Measurements from ENCODE around the gene TIRAP. TPM values are rescaled to one million over a fixed set of nuclear protein-coding genes. Genes with fewer than 3 reads are reported as not detected.

The TIRAP gene
- total RNA-seq, 5 donors from 2014 or later (not counting 1 experiment from before 2014, with no cell fraction given), result 11.3 to 23.4 (median 21.9) TPM

- H3K9me3 Mint-ChIP-seq, result no peaks in the 10 kb centered on the region
- CTCF ChIA-PET, result interaction anchor here in 1 of 2 donors (0.6 kb wide), 1 partner anchor 14 kb away, joined by 3 read pairs; no protein-coding TSS in a partner anchor
- Histone ChIP-seq H3K4me3 (ENCODE audit: control insufficient read depth in 1 of 2, extremely low read depth in 1 of 2, low read length in 1 of 2) (no peak overlapping the region), H3K27ac (ENCODE audit: low read length) (no peak overlapping the region), H3K36me3 (ENCODE audit: control insufficient read depth in 2 of 2, extremely low read depth in 1 of 2, insufficient read depth in 1 of 2, low read length in 1 of 2) (peaks cover 5 to 48% of the 10 kb centered on the region in 2 donors), H3K27me3 (replicated peaks in 1 of 2; ENCODE audit: control insufficient read depth in 2 of 2, extremely low read depth in 1 of 2, insufficient read depth in 2 of 2, low read length in 1 of 2) (no peaks in the 10 kb centered on the region), H3K9me3 (no peaks in the 10 kb centered on the region), H3K4me1 (ENCODE audit: control insufficient read depth in 1 of 2, extremely low read depth in 1 of 2, insufficient read depth in 2 of 2, low read length in 2 of 2) (no peaks in the 10 kb centered on the region)
- H3K36me3 Mint-ChIP-seq, result peaks cover 43% of the 10 kb centered on the region
- 97% methylated on average over 12 of the region's 12 CpGs for WGBS (ENCODE audit: insufficient coverage)
- H3K27ac Mint-ChIP-seq, result peak overlapping the region in 1 of 2 donors; percentile 16
- no peaks in the 10 kb centered on the region for H3K27me3 Mint-ChIP-seq
- DNase-seq, result no peak
- POLR2A ChIA-PET, result interaction anchor here in 1 of 2 donors (0.5 to 0.6 kb wide), 2 partner anchors 8 to 368 kb away, joined by 3 read pairs; no protein-coding TSS in a partner anchor
- no peak overlapping the region for H3K4me3 Mint-ChIP-seq
- peaks cover 4 to 9% (median 6%) of the 10 kb centered on the region in 3 donors for H3K4me1 Mint-ChIP-seq
- ATAC-seq (replicated peaks in 1 of 4), result no peak
These were observed 8.0 kb downstream of the TIRAP start for GRCh38 chr11:126290887-126291286.

- DNase-seq (no peak), ATAC-seq (replicated peaks in 1 of 4) (no peak)
- Mint-ChIP-seq H3K4me1 (peaks cover 0 to 10% (median 5%) of the 10 kb centered on the region in 3 donors), H3K36me3 (peaks cover 48% of the 10 kb centered on the region), H3K4me3 (no peak overlapping the region), H3K27ac (no peak overlapping the region), H3K9me3 (no peaks in the 10 kb centered on the region), H3K27me3 (no peaks in the 10 kb centered on the region)
- Histone ChIP-seq H3K27me3 (replicated peaks in 1 of 2; ENCODE audit: control insufficient read depth in 2 of 2, extremely low read depth in 1 of 2, insufficient read depth in 2 of 2, low read length in 1 of 2) (no peaks in the 10 kb centered on the region), H3K4me1 (ENCODE audit: control insufficient read depth in 1 of 2, extremely low read depth in 1 of 2, insufficient read depth in 2 of 2, low read length in 2 of 2) (no peaks in the 10 kb centered on the region), H3K4me3 (ENCODE audit: control insufficient read depth in 1 of 2, extremely low read depth in 1 of 2, low read length in 1 of 2) (no peak overlapping the region), H3K36me3 (ENCODE audit: control insufficient read depth in 2 of 2, extremely low read depth in 1 of 2, insufficient read depth in 1 of 2, low read length in 1 of 2) (peaks cover 5 to 44% of the 10 kb centered on the region in 2 donors), H3K27ac (ENCODE audit: low read length) (no peak overlapping the region), H3K9me3 (no peaks in the 10 kb centered on the region)
- 74% methylated on average over 4 of the region's 5 CpGs for WGBS (ENCODE audit: insufficient coverage)
- POLR2A ChIA-PET, result no interaction called here
- CTCF ChIA-PET, result no interaction called here
These were observed 10.8 kb downstream of the TIRAP start for GRCh38 chr11:126293726-126294125.

- POLR2A ChIA-PET, result no interaction called here
These were observed 14.1 kb downstream of the TIRAP start for GRCh38 chr11:126297004-126297403.

GRCh38 chr11:126303623-126304456 lies 20.9 kb downstream of the TIRAP start, which contains the start of gene DCPS:
Gene DCPS, plus strand, starts transcription at chr11:126304060. Its CDS starts 21 bp downstream, at chr11:126304081.
- ChIA-PET CTCF (interaction anchor here (0.5 to 3.2 kb wide), 8 partner anchors 10 to 177 kb away, joined by 3 to 13 read pairs (median 3); partner anchors contain the start of genes FOXRED1 (in 1 of the 2), SRPRA (in 1 of the 2) and TIRAP (in 1 of the 2)), POLR2A (interaction anchor here in 1 of 2 donors (1.0 kb wide), 1 partner anchor 35 kb away, joined by 3 read pairs; the partner anchor contains the start of gene FOXRED1)
- Histone ChIP-seq H3K4me1 (ENCODE audit: control insufficient read depth in 1 of 2, extremely low read depth in 1 of 2, insufficient read depth in 2 of 2, low read length in 2 of 2) (peaks cover 12 to 37% of the 10 kb centered on the region in 2 experiments), H3K36me3 (ENCODE audit: control insufficient read depth in 2 of 2, extremely low read depth in 1 of 2, insufficient read depth in 1 of 2, low read length in 1 of 2) (peaks cover 3 to 16% of the 10 kb centered on the region in 2 donors), H3K27me3 (replicated peaks in 1 of 2; ENCODE audit: control insufficient read depth in 2 of 2, extremely low read depth in 1 of 2, insufficient read depth in 2 of 2, low read length in 1 of 2) (no peaks in the 10 kb centered on the region), H3K9me3 (no peaks in the 10 kb centered on the region), H3K27ac (ENCODE audit: low read length) (peak within 1 kb of the TSS; percentile 90), H3K4me3 (ENCODE audit: control insufficient read depth in 1 of 2, extremely low read depth in 1 of 2, low read length in 1 of 2) (peak within 1 kb of the TSS; percentile 87 to 96)
- Mint-ChIP-seq H3K4me1 (peaks cover 29 to 39% (median 29%) of the 10 kb centered on the region in 3 donors), H3K4me3 (peak within 1 kb of the TSS; percentile 85 to 98 (median 90)), H3K36me3 (peaks cover 17% of the 10 kb centered on the region), H3K27ac (peak within 1 kb of the TSS; percentile 89 to 97), H3K9me3 (no peaks in the 10 kb centered on the region), H3K27me3 (no peaks in the 10 kb centered on the region)
- WGBS (ENCODE audit: insufficient coverage), result 2% methylated on average over 46 of the region's 61 CpGs
- DNase-seq, result peak; percentile 71 to 91 (median 79)
- peak; percentile 98 to 99 (median 99) for ATAC-seq (replicated peaks in 1 of 4)

More at GRCh38 chr11:126297004-126297403, 14.1 kb downstream of the TIRAP start:
- H3K27me3 ChIP-seq (replicated peaks in 1 of 2; ENCODE audit: control insufficient read depth in 2 of 2, extremely low read depth in 1 of 2, insufficient read depth in 2 of 2, low read length in 1 of 2), result no peaks in the 10 kb centered on the region
- no peak overlapping the region for H3K27ac ChIP-seq (ENCODE audit: low read length)
- 53% methylated on average over 2 of the region's 2 CpGs for WGBS (ENCODE audit: insufficient coverage)
- peaks cover 3 to 20% of the 10 kb centered on the region in 2 donors for H3K36me3 ChIP-seq (ENCODE audit: control insufficient read depth in 2 of 2, extremely low read depth in 1 of 2, insufficient read depth in 1 of 2, low read length in 1 of 2)
- H3K4me3 Mint-ChIP-seq, result no peak overlapping the region
- no peak overlapping the region for H3K4me3 ChIP-seq (ENCODE audit: control insufficient read depth in 1 of 2, extremely low read depth in 1 of 2, low read length in 1 of 2)
- H3K4me1 Mint-ChIP-seq, result peaks cover 0 to 10% (median 5%) of the 10 kb centered on the region in 3 donors
- no peaks in the 10 kb centered on the region for H3K9me3 Mint-ChIP-seq
- CTCF ChIA-PET, result interaction anchor here in 1 of 2 donors (0.6 kb wide), 1 partner anchor 82 kb away, joined by 4 read pairs; no protein-coding TSS in a partner anchor
- H3K27me3 Mint-ChIP-seq, result no peaks in the 10 kb centered on the region
- no peaks in the 10 kb centered on the region for H3K9me3 ChIP-seq
- no peak for ATAC-seq (replicated peaks in 1 of 4)
- peaks cover 27% of the 10 kb centered on the region for H3K36me3 Mint-ChIP-seq
- no peaks in the 10 kb centered on the region for H3K4me1 ChIP-seq (ENCODE audit: control insufficient read depth in 1 of 2, extremely low read depth in 1 of 2, insufficient read depth in 2 of 2, low read length in 2 of 2)
- H3K27ac Mint-ChIP-seq, result peak overlapping the region in 1 of 2 donors; percentile 32
- DNase-seq, result no peak

GRCh38 chr11:126304457-126305075 lies 21.7 kb downstream of the TIRAP start:
- POLR2A ChIA-PET, result interaction anchor here in 1 of 2 donors (1.0 kb wide), 1 partner anchor 35 kb away, joined by 3 read pairs; the partner anchor contains the start of gene FOXRED1
- peaks cover 29 to 39% (median 29%) of the 10 kb centered on the region in 3 donors for H3K4me1 Mint-ChIP-seq
- peak in 1 of 35 experiments; percentile 50 for DNase-seq
- H3K9me3 Mint-ChIP-seq, result no peaks in the 10 kb centered on the region
- Histone ChIP-seq H3K4me3 (ENCODE audit: control insufficient read depth in 1 of 2, extremely low read depth in 1 of 2, low read length in 1 of 2) (peak overlapping the region; percentile 87 to 96), H3K4me1 (ENCODE audit: control insufficient read depth in 1 of 2, extremely low read depth in 1 of 2, insufficient read depth in 2 of 2, low read length in 2 of 2) (peaks cover 12 to 37% of the 10 kb centered on the region in 2 experiments), H3K27ac (ENCODE audit: low read length) (peak overlapping the region; percentile 90), H3K36me3 (ENCODE audit: control insufficient read depth in 2 of 2, extremely low read depth in 1 of 2, insufficient read depth in 1 of 2, low read length in 1 of 2) (peaks cover 0 to 20% of the 10 kb centered on the region in 2 donors), H3K27me3 (replicated peaks in 1 of 2; ENCODE audit: control insufficient read depth in 2 of 2, extremely low read depth in 1 of 2, insufficient read depth in 2 of 2, low read length in 1 of 2) (no peaks in the 10 kb centered on the region), H3K9me3 (no peaks in the 10 kb centered on the region)
- no peaks in the 10 kb centered on the region for H3K27me3 Mint-ChIP-seq
- H3K27ac Mint-ChIP-seq, result peak overlapping the region; percentile 89 to 97
- 83% methylated on average over 3 of the region's 12 CpGs for WGBS (ENCODE audit: insufficient coverage)
- ATAC-seq (replicated peaks in 1 of 4), result no peak
- CTCF ChIA-PET, result interaction anchor here (0.5 to 3.2 kb wide), 5 partner anchors 10 to 67 kb away, joined by 3 to 13 read pairs (median 3); no protein-coding TSS in a partner anchor
- H3K36me3 Mint-ChIP-seq, result peaks cover 19% of the 10 kb centered on the region
- peak overlapping the region; percentile 85 to 98 (median 90) for H3K4me3 Mint-ChIP-seq

Measured in T-cell (primary cell).